Regular cardiac myocyte (primary cell): ENCODE results near the gene RIMS1. TPM values are rescaled to one million over a fixed set of nuclear protein-coding genes. Genes with fewer than 3 reads are reported as not detected.

ENCODE experiments used
- total RNA-seq: library from RNA; depleted of rRNA; stranded (reverse); fragments of >200 nt; gene quantifications from 2 replicates; pipeline ENCODE4 v1.2.3, GENCODE V29; 2014

RIMS1 gene
- 17.1 and 39.5 TPM in 2 replicates for total RNA-seq

GRCh38 chr6:71886184-71887005 is at the start of gene RIMS1:
TSS of gene RIMS1 (plus strand) at chr6:71886550. CDS start at chr6:71887024, 474 bp downstream.

